Activated T-cell treated with anti-CD3 and anti-CD28 coated beads, Interleukin-2, amount 50 U/mL, for 24 hours (primary cell): ENCODE data around the gene MOBP.

Source experiments
- DNase-seq: peaks from one replicate; pipeline ENCODE4 v3.0.0-alpha.2; 2020
- H3K27ac Mint-ChIP-seq: 2 replicates; pipeline ENCODE4 v1.8.0; 2020; ENCODE audit warnings: mild to moderate bottlenecking, mixed read lengths
- H3K27me3 Mint-ChIP-seq: 2 replicates; pipeline ENCODE4 v1.8.0; 2020; ENCODE audit warnings: mixed read lengths
- H3K36me3 Mint-ChIP-seq: 2 replicates; pipeline ENCODE4 v1.8.0; 2020; ENCODE audit warnings: low read depth, mixed read lengths
- H3K4me1 Mint-ChIP-seq: 2 replicates; pipeline ENCODE4 v1.8.0; 2020; ENCODE audit warnings: low read depth, mixed read lengths
- H3K4me3 Mint-ChIP-seq: 2 replicates; pipeline ENCODE4 v1.8.0; 2020; ENCODE audit warnings: mild to moderate bottlenecking, moderate library complexity, mixed read lengths
- H3K9me3 Mint-ChIP-seq: 2 replicates; pipeline ENCODE4 v1.8.0; 2020; ENCODE audit warnings: mixed read lengths

Gene MOBP

GRCh38 chr3:39529577-39529976 is 62.1 kb downstream of the MOBP start:
- H3K27me3 Mint-ChIP-seq: peaks cover 23% of the 10 kb centered on the region
- DNase-seq: no peak
- no peak overlapping the region for H3K4me3 Mint-ChIP-seq
- H3K4me1 Mint-ChIP-seq: no peaks in the 10 kb centered on the region
- peaks cover 5% of the 10 kb centered on the region for H3K9me3 Mint-ChIP-seq
- H3K36me3 Mint-ChIP-seq: no peaks in the 10 kb centered on the region
- no peak overlapping the region for H3K27ac Mint-ChIP-seq

DNA sequence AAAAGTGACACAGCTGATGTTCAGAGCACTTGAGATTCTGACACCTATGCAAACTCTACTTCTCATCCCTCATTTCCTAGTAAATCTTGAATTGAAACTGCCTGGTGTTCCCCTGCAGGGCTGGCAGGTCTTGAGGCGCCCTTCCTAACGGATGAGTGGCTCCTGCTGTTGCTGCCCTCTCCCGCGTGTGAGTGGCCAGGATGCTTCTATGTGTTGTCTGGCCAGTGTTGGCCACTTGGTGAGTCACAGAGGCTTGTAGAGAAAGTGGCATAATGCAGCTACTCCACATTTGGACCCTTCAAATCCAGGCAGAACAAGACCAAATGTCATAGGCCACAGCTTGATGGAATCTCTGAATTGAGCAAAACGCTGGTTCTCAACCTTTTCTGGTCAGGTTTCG is 63.6 kb downstream of the MOBP start:
- Mint-ChIP-seq H3K27me3 (peaks cover 21% of the 10 kb centered on the region), H3K36me3 (no peaks in the 10 kb centered on the region), H3K4me1 (no peaks in the 10 kb centered on the region)

DNA sequence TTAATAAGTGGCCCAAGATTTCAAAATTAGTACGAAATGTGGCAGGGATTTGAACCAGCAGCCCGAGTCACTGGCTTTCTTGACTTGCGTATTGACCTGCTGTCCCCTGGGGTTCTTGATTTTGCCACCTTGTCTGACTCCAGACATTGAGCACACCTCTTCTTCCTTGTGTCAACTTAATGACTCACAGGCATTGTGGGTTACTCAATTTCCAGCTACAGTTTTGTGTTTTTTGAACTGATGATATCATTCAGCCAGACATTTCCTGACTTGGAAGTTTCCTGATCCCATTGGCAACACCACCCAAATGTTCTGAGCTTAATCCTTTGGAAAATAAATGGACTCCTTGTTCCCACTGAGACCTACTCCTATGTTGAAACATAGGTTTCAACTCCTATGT is 64.2 kb downstream of the MOBP start:
- Mint-ChIP-seq H3K27me3 (peaks cover 21% of the 10 kb centered on the region), H3K9me3 (no peaks in the 10 kb centered on the region), H3K4me3 (no peak overlapping the region), H3K36me3 (no peaks in the 10 kb centered on the region), H3K4me1 (no peaks in the 10 kb centered on the region), H3K27ac (no peak overlapping the region)
- no peak for DNase-seq

More for the DNA sequence above, 63.6 kb downstream of the MOBP start:
- H3K9me3 Mint-ChIP-seq: no peaks in the 10 kb centered on the region
- H3K27ac Mint-ChIP-seq: no peak overlapping the region
- DNase-seq: no peak
- no peak overlapping the region for H3K4me3 Mint-ChIP-seq

GRCh38 chr3:39532777-39533176 is 65.3 kb downstream of the MOBP start:
- no peaks in the 10 kb centered on the region for H3K9me3 Mint-ChIP-seq
- H3K27ac Mint-ChIP-seq: no peak overlapping the region
- H3K36me3 Mint-ChIP-seq: no peaks in the 10 kb centered on the region
- H3K4me1 Mint-ChIP-seq: no peaks in the 10 kb centered on the region
- no peak overlapping the region for H3K4me3 Mint-ChIP-seq
- no peak for DNase-seq
- H3K27me3 Mint-ChIP-seq: peaks cover 21% of the 10 kb centered on the region

DNA sequence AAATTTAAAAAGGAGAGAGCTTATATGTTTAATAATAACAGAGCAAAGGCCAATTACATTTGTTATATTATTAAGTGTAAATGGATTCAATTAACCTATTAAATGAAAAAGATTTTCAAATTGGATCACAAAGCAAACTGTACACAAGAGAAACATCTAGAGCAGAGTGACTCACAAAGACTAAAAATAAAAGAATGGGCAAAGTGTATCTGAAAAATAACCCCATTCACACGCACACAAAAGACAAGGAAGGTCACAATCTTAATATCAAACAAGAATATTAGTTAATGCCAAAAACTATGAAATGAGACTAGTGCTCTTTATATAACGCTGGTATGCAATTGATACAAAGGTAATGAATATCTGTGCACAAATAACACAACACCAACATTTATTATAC is 65.7 kb downstream of the MOBP start:
- Mint-ChIP-seq H3K9me3 (no peaks in the 10 kb centered on the region), H3K4me3 (no peak overlapping the region), H3K36me3 (no peaks in the 10 kb centered on the region), H3K27me3 (peaks cover 21% of the 10 kb centered on the region), H3K27ac (no peak overlapping the region), H3K4me1 (no peaks in the 10 kb centered on the region)
- DNase-seq: no peak

- no peaks in the 10 kb centered on the region for H3K36me3 Mint-ChIP-seq
These were observed 72.9 kb downstream of the MOBP start for GRCh38 chr3:39540162-39540921.

DNA sequence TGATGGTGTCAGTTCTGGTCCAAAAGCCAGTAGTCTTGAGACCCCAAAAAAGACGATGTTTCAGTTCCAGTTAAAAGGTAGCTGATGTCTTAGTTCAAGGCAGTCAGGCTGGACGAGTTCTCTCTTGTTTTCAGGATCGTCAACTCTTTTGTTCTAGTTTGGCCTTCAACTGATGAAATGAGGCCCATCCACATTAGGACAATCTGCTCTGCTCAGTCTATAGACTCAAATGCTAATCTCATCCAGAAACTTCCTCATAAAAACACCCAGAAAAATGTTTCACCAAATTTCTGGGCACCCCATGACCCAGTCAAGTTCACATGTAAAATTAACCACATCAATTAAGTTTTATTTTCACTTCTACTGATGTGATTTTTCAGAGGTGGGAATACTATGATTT is 74.0 kb downstream of the MOBP start:
- H3K4me3 Mint-ChIP-seq: no peak overlapping the region
- H3K36me3 Mint-ChIP-seq: no peaks in the 10 kb centered on the region
- peaks cover 15% of the 10 kb centered on the region for H3K27me3 Mint-ChIP-seq
- DNase-seq: no peak
- H3K9me3 Mint-ChIP-seq: no peaks in the 10 kb centered on the region
- H3K4me1 Mint-ChIP-seq: peaks cover 21% of the 10 kb centered on the region
- H3K27ac Mint-ChIP-seq: no peak overlapping the region

More at GRCh38 chr3:39540162-39540921, 72.9 kb downstream of the MOBP start:
- Mint-ChIP-seq H3K27ac (no peak overlapping the region), H3K4me1 (peaks cover 21% of the 10 kb centered on the region), H3K9me3 (no peaks in the 10 kb centered on the region), H3K27me3 (peaks cover 15% of the 10 kb centered on the region), H3K4me3 (no peak overlapping the region)
- no peak for DNase-seq

GRCh38 chr3:39541917-39542329 is 74.4 kb downstream of the MOBP start:
- Mint-ChIP-seq H3K9me3 (no peaks in the 10 kb centered on the region), H3K4me3 (no peak overlapping the region), H3K4me1 (peaks cover 21% of the 10 kb centered on the region), H3K27ac (no peak overlapping the region), H3K36me3 (no peaks in the 10 kb centered on the region), H3K27me3 (peaks cover 18% of the 10 kb centered on the region)
- no peak for DNase-seq

DNA sequence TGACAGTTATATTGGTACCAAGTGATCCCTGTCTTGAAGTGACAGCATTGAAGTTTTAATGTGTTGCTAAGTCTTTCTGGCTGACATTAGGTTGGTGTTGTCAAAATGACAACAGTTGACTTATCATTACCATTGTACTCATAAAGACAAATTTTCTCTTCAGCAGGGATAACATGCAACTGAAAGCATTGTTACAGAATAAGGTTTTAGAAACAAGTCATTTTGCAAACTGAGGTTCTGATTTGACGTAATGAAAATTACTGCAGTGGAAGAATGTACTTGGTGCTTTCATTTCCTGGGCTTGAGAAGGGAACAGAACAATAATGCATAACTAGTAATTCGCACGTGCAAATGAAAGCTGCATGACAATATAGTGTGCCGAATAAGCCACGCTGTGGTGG is 75.1 kb downstream of the MOBP start:
- H3K27me3 Mint-ChIP-seq: peaks cover 23% of the 10 kb centered on the region
- H3K4me1 Mint-ChIP-seq: peaks cover 21% of the 10 kb centered on the region
- no peaks in the 10 kb centered on the region for H3K36me3 Mint-ChIP-seq
- DNase-seq: no peak
- no peak overlapping the region for H3K27ac Mint-ChIP-seq
- no peaks in the 10 kb centered on the region for H3K9me3 Mint-ChIP-seq
- H3K4me3 Mint-ChIP-seq: no peak overlapping the region

GRCh38 chr3:39548282-39548681 is 80.8 kb downstream of the MOBP start:
- H3K27me3 Mint-ChIP-seq: peaks cover 43% of the 10 kb centered on the region
- no peak overlapping the region for H3K27ac Mint-ChIP-seq
- no peak for DNase-seq
- no peaks in the 10 kb centered on the region for H3K4me1 Mint-ChIP-seq
- H3K36me3 Mint-ChIP-seq: no peaks in the 10 kb centered on the region
- H3K9me3 Mint-ChIP-seq: peaks cover 10% of the 10 kb centered on the region
- no peak overlapping the region for H3K4me3 Mint-ChIP-seq

DNA sequence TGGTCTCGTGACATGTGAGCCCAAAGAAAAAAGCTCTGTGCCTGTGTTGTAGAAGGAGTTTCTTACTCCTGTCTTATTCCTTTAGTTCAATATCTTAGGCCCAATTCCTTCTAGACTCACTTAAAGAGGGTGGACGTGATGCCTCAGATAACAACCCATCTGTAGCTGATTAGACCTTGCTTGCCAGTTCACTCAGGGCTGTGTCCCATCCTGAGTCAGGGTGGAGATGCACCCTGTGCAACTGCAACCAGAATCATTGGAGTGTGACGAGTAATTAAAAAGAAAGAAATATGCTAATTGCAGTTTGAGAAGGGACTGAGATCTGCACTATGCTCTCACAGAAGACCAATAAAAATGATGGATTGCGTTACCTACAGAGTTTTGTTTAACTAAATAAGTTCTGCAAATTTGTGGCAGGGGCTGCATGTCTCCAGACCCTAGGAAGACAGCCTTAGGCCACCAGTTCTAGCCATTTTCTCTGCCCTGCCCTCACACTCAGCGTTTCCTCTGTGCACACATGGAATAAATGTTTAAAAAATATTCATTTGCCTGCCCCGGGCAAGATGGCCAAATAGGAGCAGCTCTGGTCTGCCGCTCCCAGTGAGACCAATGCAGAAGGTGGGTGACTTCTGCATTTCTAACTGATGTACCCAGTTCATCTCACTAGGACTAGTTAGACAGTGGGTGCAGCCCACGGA is 83.0 kb downstream of the MOBP start:
- peaks cover 14% of the 10 kb centered on the region for H3K9me3 Mint-ChIP-seq
- no peak overlapping the region for H3K4me3 Mint-ChIP-seq
- H3K4me1 Mint-ChIP-seq: no peaks in the 10 kb centered on the region
- H3K27me3 Mint-ChIP-seq: peaks cover 44% of the 10 kb centered on the region
- no peaks in the 10 kb centered on the region for H3K36me3 Mint-ChIP-seq
- H3K27ac Mint-ChIP-seq: no peak overlapping the region
- no peak for DNase-seq
